Rectal smooth muscle tissue (tissue), 1 donor: ENCODE data around the gene TMEM108.

Source experiments
- H3K27ac ChIP-seq: one replicate; pipeline ENCODE4 v1.7.0; 2013; ENCODE audit warnings: low read depth, low read length, inconsistent platforms
- H3K27me3 ChIP-seq: one replicate; pipeline ENCODE4 v1.7.0; 2013; ENCODE audit warnings: low read length; ENCODE audit not compliant: control insufficient read depth, insufficient read depth
- H3K36me3 ChIP-seq: one replicate; pipeline ENCODE4 v1.7.0; 2013; ENCODE audit warnings: low read length; ENCODE audit not compliant: control insufficient read depth, insufficient read depth
- H3K4me1 ChIP-seq: one replicate; pipeline ENCODE4 v1.7.0; 2013; ENCODE audit warnings: low read length; ENCODE audit not compliant: control insufficient read depth, insufficient read depth
- H3K4me3 ChIP-seq: one replicate; pipeline ENCODE4 v1.7.0; 2013; ENCODE audit warnings: low read length
- H3K9ac ChIP-seq: one replicate; pipeline ENCODE4 v1.7.0; 2013; ENCODE audit warnings: low read length

TMEM108 gene

DNA sequence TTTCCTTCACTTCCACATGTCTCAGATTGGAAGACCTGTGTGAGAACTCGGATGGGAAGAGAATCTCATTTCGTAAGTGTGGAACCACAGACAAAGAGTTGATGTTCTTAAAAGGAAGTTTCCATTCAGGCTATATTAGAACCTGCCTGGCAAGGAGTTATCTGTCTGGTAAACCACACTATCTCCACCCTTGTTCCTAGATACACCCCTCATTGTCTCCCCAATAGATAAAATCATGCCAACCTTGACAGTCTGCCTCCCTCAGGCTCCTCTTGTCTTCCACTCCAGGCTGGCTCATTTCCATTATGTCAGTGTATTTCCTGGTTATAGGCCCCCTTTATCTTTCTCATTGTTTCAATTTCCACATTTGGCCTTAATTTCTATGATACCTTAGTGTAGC lies 89.2 kb downstream of the TMEM108 start:
- Histone ChIP-seq H3K36me3 (no peaks in the 10 kb centered on the region), H3K27me3 (no peaks in the 10 kb centered on the region), H3K4me1 (no peaks in the 10 kb centered on the region)

DNA sequence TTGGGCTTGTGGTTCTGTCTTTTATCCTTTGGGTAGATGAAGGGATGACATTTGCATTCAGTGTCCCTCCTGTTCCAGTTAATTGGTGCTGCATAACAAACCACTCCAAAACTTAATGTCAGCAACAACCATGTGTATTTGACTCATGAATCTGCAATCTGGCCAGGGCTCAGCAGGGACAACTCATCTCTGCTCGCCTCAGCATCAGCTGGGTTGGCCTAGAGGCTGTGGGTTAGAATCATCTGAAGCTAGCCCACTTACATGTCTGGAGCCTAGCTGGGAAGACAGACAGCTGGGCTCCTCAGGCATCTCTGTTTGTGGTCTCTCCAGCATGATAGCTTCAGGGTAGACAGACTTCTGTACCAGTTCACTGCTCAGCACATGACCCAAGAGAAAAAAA lies 92.0 kb downstream of the TMEM108 start:
- H3K9ac ChIP-seq, result no peak overlapping the region
- no peaks in the 10 kb centered on the region for H3K4me1 ChIP-seq
- no peaks in the 10 kb centered on the region for H3K36me3 ChIP-seq
- no peak overlapping the region for H3K4me3 ChIP-seq
- no peaks in the 10 kb centered on the region for H3K27me3 ChIP-seq
- no peak overlapping the region for H3K27ac ChIP-seq

More for the DNA sequence above, 89.2 kb downstream of the TMEM108 start:
- H3K27ac ChIP-seq, result no peak overlapping the region
- no peak overlapping the region for H3K4me3 ChIP-seq
- no peak overlapping the region for H3K9ac ChIP-seq

DNA sequence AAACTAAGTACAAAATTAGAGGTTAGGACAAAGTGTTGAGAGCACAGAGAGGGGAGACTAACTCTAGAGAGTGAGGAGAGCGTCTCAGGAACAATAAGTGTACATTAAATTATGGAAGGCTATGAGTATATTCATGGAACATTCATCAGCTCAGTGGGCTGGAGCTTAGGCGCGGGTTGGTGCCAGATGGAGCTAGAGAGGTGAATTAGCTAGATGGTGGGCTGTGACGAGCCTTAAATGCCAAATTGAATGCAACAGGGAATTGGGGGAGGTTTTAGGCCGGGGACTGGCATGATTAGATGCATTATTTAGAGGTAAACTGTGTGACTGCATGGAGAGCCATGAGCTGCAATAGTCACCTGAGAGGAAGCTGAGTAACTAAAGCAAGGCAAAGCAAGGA lies 97.1 kb downstream of the TMEM108 start:
- Histone ChIP-seq H3K36me3 (no peaks in the 10 kb centered on the region), H3K27ac (no peak overlapping the region), H3K4me1 (no peaks in the 10 kb centered on the region), H3K9ac (no peak overlapping the region), H3K27me3 (no peaks in the 10 kb centered on the region), H3K4me3 (no peak overlapping the region)

DNA sequence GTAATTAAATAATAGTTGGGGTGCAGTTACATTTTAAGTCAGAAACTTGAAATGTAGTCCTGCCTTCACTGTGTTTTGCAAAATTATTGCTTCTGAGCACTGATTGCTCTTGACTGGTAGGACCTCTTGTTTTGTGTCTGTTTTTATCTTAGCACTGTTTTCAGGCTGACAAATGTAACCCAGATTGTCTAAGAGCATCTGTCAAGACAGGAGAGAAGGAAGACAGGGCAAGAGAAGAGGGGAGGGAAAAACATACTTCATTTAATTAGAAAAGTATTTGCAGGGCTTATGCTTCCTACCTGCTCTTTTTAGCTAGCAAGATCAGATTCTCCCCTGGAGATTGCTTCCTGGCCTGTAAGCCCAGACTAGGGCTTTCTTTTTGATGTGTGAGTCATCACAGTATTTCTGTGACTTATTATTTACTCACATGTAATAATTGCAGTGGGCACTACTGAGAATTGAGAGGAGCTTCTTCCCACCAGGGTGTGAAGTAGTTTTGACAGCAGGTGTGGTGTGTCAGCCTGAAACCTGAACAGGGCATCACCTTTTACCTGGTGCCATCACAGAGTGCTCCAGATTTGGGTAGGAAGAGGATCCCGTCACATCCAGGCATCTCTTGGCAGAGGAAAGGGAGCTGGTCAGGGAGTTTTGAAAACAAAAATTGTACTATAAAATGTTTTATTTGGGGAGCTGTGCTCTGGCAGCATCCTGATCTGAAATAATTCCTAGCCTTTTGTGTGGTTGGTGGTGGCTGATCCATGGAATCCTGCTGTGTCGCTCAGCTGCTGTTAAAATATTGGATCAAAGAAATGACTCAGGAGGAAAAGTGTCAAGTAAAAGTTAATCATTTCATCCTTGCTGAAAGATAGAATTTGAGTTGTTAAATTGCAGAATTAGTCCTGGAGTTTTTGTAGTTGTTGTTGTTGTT lies 98.2 kb downstream of the TMEM108 start:
- Histone ChIP-seq H3K4me1 (no peaks in the 10 kb centered on the region), H3K27me3 (no peaks in the 10 kb centered on the region), H3K9ac (no peak overlapping the region), H3K36me3 (no peaks in the 10 kb centered on the region), H3K4me3 (no peak overlapping the region), H3K27ac (no peak overlapping the region)

DNA sequence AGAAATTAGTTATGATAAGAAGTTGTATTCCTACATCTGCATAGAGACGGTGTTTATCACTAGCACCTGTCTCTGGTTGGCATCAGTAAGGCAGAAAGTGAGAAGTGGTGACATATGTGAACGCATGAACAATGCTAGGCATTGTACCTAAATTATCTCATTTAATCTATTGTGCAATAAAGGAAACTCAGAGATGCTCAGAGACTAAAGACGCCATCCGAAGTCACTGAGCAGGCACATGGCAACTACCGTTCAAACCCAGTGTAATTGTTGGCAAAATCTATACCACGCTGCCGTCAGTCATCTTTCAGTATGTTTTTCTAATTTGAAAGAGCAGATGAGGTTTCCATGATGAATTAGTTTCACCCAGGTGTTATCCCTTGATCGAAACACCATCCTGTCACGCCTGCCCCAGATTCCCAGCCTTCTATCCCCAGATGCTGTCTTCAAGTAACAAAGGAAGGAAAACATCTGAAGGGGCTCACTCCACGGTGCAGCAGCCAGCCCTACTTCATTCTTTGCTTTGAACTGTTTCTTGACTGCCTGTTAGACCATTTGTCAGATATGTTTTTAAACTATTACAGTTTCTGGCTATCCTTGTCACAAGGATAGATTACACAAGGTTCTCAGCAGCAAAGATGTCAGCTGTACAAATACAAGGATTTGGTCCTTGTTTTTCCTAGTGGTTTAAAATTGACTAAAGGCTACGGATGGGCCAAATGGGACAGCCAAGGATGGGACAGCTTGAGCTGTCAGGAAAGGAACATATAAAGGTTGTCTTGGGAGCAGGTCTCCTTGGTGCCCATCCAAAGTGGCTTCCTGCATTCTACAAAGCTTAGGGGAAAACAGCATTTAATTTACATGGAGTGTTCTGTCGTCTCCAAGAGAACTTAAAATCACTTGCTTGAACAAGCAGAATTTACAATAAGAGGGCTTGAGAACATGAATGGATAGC lies 99.1 kb downstream of the TMEM108 start:
- Histone ChIP-seq H3K27me3 (no peaks in the 10 kb centered on the region), H3K36me3 (no peaks in the 10 kb centered on the region), H3K9ac (no peak overlapping the region), H3K4me3 (no peak overlapping the region), H3K27ac (no peak overlapping the region), H3K4me1 (no peaks in the 10 kb centered on the region)

DNA sequence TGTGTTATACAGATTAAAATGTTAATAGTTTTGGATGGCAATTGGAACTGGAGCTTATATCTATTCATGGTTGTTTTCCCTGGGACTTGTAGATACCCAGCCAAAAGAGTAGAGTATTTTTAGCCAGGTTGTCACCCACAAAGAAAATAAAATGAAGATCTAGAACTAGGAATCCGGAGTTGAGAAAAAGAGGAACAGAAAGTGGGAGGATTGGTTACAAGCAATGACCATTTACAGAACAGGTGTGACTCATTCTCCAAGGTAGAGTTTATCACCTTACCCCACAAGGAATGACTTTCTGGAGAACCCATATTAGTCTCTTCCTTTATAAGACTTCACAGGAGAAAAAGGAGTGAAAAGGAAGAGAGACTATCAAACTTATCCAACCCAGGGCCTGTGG lies 99.8 kb downstream of the TMEM108 start:
- Histone ChIP-seq H3K4me1 (no peaks in the 10 kb centered on the region), H3K27me3 (no peaks in the 10 kb centered on the region), H3K27ac (no peak overlapping the region), H3K36me3 (no peaks in the 10 kb centered on the region), H3K9ac (no peak overlapping the region), H3K4me3 (no peak overlapping the region)

DNA sequence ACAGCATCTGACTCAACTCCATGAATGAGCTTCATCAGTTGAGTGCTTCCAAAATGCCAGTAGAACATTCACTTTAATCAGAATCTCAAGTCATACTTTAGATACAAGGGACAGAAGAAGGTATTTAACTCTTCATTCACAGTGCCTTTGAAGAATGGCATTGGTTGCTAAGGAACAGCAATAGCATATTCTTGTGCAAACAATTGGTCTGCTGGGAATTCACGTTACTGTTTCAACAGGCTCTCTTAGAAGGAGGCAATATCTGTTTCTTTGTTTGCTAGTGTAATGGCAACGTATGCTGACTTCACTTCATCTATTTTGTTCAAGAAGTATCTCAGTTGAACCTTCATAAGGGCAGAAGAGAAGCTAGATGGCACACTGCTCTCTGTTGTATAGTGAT lies 113.9 kb downstream of the TMEM108 start:
- Histone ChIP-seq H3K4me3 (no peak overlapping the region), H3K27ac (no peak overlapping the region), H3K4me1 (no peaks in the 10 kb centered on the region), H3K36me3 (no peaks in the 10 kb centered on the region), H3K9ac (no peak overlapping the region), H3K27me3 (no peaks in the 10 kb centered on the region)

DNA sequence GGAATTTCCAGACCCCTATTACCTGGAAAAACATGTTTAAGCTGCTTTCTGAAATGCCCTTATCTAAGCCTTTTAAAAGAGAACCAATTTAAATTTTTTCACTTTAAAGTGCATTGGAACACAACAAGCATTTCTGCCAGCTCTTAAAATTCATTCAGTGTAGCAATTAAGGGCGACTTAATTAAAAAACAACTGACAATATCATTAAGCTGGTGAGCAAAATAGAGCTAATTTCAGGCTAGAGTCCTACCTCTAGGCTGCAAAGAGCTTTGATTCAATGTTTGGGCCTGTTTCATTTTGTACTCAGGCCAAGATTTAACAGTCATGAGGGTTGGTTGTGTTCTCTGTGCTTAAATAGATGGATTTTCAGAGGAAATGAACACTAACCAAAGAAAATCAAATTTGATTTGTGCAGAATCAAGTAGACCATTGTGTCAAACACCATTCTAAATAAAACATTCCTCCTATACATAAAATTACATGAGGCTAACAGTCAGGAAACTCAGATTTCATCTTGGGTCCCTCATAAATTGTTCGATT lies 114.6 kb downstream of the TMEM108 start:
- Histone ChIP-seq H3K4me1 (no peaks in the 10 kb centered on the region), H3K36me3 (no peaks in the 10 kb centered on the region), H3K4me3 (no peak overlapping the region), H3K27ac (no peak overlapping the region), H3K27me3 (no peaks in the 10 kb centered on the region), H3K9ac (no peak overlapping the region)

DNA sequence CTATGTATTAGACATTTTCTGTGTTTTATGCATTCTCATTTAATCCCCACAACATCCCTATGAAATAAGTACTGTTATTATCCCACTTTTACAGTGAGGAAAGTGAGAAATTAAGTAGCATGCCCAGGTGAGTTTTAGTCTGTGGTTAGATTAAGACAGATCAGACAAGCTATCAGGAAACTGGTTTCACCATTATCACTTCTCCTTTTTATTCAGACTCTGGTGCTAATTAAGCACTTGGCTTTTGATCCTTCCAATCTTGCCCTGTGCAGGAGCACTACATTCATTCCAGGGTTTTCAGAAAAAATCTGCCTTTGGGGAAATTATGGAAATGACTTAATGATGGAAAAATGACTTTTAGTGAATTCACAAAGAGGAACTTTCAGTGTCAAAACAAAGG lies 115.2 kb downstream of the TMEM108 start:
- Histone ChIP-seq H3K36me3 (no peaks in the 10 kb centered on the region), H3K4me3 (no peak overlapping the region), H3K27ac (no peak overlapping the region), H3K27me3 (no peaks in the 10 kb centered on the region), H3K9ac (no peak overlapping the region), H3K4me1 (no peaks in the 10 kb centered on the region)

DNA sequence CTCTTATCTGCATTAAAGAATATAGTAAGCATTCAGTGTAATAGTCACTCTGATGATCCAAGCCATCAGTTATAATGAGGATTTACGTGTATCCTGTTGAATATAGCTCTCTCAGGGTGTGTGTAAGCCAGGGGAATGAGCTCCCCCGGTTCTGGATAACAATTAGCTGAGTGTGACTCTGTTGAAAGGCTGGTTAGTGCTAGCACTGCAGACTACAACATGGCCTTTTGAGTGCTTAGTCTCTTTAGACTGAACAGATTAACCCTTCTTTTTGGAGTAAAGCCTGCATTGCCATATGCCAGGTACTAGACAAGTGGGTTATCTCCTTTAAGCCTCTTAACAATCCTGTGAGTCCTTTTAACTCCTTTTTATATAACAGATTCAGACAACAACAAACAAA lies 119.5 kb downstream of the TMEM108 start:
- Histone ChIP-seq H3K4me3 (no peak overlapping the region), H3K9ac (no peak overlapping the region), H3K27ac (no peak overlapping the region), H3K36me3 (no peaks in the 10 kb centered on the region), H3K4me1 (no peaks in the 10 kb centered on the region), H3K27me3 (no peaks in the 10 kb centered on the region)

DNA sequence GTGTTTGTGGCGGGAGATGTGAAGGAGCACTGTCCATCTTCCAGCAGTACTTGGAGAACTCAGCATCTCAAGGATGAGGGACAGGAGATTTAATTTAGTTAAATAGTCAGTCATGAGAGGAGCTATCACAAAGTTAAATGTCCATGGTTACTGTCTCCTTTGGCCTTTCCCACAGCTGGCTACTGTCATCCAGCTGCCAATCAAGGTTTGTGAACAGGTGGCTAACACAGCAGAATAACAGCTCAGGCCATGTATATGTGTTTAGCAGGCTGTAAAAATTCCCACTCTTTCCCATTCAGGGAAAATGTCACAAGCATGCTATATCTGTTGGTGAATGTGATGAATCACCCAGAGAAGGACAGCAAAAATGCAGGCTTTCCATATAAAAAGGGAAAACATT lies 120.5 kb downstream of the TMEM108 start:
- Histone ChIP-seq H3K27ac (no peak overlapping the region), H3K27me3 (no peaks in the 10 kb centered on the region), H3K9ac (no peak overlapping the region), H3K4me3 (no peak overlapping the region), H3K4me1 (no peaks in the 10 kb centered on the region), H3K36me3 (no peaks in the 10 kb centered on the region)
